Measurements from ENCODE around the gene APOA5. TPM values are rescaled to one million over a fixed set of nuclear protein-coding genes. Genes with fewer than 3 reads are reported as not detected.

The APOA5 gene
- total and polyA plus RNA-seq, 2 of the 13 experiments (the other 11 are each of a cell fraction or from before 2014, with no cell fraction given), result 44.0 to 49.1 TPM

DNA sequence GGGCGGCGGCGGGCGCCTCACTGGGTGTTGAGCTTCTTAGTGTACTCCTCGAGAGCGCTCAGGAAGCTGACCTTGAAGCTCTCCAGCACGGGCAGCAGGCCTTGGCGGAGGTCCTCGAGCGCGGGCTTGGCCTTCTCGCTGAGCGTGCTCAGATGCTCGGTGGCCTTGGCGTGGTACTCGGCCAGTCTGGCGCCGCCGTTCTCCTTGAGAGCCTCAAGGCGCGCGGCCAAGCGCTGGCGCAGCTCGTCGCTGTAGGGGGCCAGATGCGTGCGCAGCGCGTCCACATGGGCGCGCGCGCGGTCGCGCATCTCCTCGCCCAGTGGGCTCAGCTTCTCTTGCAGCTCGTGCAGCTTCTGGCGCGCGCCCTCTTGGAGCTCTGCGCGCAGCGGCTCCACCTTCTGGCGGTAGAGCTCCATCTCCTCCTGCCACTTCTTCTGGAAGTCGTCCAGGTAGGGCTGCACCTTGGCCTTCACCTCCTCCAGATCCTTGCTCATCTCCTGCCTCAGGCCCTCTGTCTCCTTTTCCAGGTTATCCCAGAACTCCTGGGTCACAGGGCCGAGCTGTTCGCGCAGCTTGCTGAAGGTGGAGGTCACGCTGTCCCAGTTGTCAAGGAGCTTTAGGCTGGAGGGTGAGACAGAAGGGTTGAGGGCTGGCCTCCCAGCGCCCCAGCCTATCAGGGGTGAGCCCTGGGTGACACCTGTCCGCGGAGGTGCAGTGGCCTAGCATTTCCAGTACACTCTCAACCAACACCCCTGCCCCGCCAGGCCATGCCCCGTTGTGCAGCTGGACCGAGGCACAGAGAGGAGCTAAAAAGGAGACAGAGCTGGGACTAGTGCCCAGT, 44.3 kb upstream of the APOA5 start (continued):
- TF ChIP-seq, protein P1, sequence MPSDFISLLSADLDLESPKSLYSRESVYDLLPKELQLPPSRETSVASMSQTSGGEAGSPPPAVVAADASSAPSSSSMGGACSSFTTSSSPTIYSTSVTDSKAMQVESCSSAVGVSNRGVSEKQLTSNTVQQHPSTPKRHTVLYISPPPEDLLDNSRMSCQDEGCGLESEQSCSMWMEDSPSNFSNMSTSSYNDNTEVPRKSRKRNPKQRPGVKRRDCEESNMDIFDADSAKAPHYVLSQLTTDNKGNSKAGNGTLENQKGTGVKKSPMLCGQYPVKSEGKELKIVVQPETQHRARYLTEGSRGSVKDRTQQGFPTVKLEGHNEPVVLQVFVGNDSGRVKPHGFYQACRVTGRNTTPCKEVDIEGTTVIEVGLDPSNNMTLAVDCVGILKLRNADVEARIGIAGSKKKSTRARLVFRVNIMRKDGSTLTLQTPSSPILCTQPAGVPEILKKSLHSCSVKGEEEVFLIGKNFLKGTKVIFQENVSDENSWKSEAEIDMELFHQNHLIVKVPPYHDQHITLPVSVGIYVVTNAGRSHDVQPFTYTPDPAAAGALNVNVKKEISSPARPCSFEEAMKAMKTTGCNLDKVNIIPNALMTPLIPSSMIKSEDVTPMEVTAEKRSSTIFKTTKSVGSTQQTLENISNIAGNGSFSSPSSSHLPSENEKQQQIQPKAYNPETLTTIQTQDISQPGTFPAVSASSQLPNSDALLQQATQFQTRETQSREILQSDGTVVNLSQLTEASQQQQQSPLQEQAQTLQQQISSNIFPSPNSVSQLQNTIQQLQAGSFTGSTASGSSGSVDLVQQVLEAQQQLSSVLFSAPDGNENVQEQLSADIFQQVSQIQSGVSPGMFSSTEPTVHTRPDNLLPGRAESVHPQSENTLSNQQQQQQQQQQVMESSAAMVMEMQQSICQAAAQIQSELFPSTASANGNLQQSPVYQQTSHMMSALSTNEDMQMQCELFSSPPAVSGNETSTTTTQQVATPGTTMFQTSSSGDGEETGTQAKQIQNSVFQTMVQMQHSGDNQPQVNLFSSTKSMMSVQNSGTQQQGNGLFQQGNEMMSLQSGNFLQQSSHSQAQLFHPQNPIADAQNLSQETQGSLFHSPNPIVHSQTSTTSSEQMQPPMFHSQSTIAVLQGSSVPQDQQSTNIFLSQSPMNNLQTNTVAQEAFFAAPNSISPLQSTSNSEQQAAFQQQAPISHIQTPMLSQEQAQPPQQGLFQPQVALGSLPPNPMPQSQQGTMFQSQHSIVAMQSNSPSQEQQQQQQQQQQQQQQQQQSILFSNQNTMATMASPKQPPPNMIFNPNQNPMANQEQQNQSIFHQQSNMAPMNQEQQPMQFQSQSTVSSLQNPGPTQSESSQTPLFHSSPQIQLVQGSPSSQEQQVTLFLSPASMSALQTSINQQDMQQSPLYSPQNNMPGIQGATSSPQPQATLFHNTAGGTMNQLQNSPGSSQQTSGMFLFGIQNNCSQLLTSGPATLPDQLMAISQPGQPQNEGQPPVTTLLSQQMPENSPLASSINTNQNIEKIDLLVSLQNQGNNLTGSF (CRISPR knock-in tag; IDR thresholded peaks at IDR 0.05), result 0 out of 2 replicates have a peak, but pooled peaks have one; percentile 49
- TF ChIP-seq, protein P2, sequence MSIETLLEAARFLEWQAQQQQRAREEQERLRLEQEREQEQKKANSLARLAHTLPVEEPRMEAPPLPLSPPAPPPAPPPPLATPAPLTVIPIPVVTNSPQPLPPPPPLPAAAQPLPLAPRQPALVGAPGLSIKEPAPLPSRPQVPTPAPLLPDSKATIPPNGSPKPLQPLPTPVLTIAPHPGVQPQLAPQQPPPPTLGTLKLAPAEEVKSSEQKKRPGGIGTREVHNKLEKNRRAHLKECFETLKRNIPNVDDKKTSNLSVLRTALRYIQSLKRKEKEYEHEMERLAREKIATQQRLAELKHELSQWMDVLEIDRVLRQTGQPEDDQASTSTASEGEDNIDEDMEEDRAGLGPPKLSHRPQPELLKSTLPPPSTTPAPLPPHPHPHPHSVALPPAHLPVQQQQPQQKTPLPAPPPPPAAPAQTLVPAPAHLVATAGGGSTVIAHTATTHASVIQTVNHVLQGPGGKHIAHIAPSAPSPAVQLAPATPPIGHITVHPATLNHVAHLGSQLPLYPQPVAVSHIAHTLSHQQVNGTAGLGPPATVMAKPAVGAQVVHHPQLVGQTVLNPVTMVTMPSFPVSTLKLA (IDR thresholded peaks at IDR 0.05), result no peak
- TF ChIP-seq, protein P3, sequence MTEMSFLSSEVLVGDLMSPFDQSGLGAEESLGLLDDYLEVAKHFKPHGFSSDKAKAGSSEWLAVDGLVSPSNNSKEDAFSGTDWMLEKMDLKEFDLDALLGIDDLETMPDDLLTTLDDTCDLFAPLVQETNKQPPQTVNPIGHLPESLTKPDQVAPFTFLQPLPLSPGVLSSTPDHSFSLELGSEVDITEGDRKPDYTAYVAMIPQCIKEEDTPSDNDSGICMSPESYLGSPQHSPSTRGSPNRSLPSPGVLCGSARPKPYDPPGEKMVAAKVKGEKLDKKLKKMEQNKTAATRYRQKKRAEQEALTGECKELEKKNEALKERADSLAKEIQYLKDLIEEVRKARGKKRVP (CRISPR knock-in tag; IDR thresholded peaks at IDR 0.05), result no peak
- no peak for TF ChIP-seq RFX1 (IDR thresholded peaks at IDR 0.05)
- no peak for TF ChIP-seq ATAD3A (CRISPR knock-in tag; IDR thresholded peaks at IDR 0.05)
- no peak for TF ChIP-seq POGZ (CRISPR knock-in tag; IDR thresholded peaks at IDR 0.05)
- no peak for TF ChIP-seq ZNF335 (CRISPR knock-in tag; IDR thresholded peaks at IDR 0.05)
- no peak for TF ChIP-seq HMGA1 (CRISPR knock-in tag; conservative IDR thresholded peaks at IDR 0.05)
- peak; percentile 60; the same call in 1 of the 2 replicates for TF ChIP-seq ZMAT3 (CRISPR knock-in tag; conservative IDR thresholded peaks at IDR 0.05)
- TF ChIP-seq GTF3A (CRISPR knock-in tag; conservative IDR thresholded peaks at IDR 0.05), result no peak
- TF ChIP-seq MYNN (CRISPR knock-in tag; IDR thresholded peaks at IDR 0.05; ENCODE audit: low read depth), result no peak
- TF ChIP-seq KDM6A (CRISPR knock-in tag; IDR thresholded peaks at IDR 0.05; ENCODE audit: low read depth), result no peak
- no peak for TF ChIP-seq HMG20A (CRISPR knock-in tag; IDR thresholded peaks at IDR 0.05; ENCODE audit: borderline replicate concordance)
- TF ChIP-seq ZNF607 (CRISPR knock-in tag; IDR thresholded peaks at IDR 0.05; ENCODE audit: borderline replicate concordance), result no peak
- no peak for TF ChIP-seq SYNCRIP (IDR thresholded peaks at IDR 0.05; ENCODE audit: insufficient read depth, low read depth, low read length)
- peak; percentile 64 for TF ChIP-seq IKZF4 (CRISPR knock-in tag; IDR thresholded peaks at IDR 0.05; ENCODE audit: borderline replicate concordance, low read depth, not compliant biosample characterization)
- TF ChIP-seq, protein P4, sequence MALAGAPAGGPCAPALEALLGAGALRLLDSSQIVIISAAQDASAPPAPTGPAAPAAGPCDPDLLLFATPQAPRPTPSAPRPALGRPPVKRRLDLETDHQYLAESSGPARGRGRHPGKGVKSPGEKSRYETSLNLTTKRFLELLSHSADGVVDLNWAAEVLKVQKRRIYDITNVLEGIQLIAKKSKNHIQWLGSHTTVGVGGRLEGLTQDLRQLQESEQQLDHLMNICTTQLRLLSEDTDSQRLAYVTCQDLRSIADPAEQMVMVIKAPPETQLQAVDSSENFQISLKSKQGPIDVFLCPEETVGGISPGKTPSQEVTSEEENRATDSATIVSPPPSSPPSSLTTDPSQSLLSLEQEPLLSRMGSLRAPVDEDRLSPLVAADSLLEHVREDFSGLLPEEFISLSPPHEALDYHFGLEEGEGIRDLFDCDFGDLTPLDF (CRISPR knock-in tag; IDR thresholded peaks at IDR 0.05), result no peak
- TF ChIP-seq JUN (CRISPR knock-in tag; IDR thresholded peaks at IDR 0.05), result no peak
- no peak; the same call in 1 of the 2 replicates for TF ChIP-seq NFATC3 (CRISPR knock-in tag; IDR thresholded peaks at IDR 0.05)
- TF ChIP-seq ZBTB3 (CRISPR knock-in tag; IDR thresholded peaks at IDR 0.05; ENCODE audit: borderline replicate concordance, low read depth), result no peak
- TF ChIP-seq HNRNPK (IDR thresholded peaks at IDR 0.05; ENCODE audit: low read depth, low read length, poor library complexity, severe bottlenecking), result no peak

All from HepG2 (cell line).